IMR-90 (cell line): Measurements from ENCODE around the gene UBASH3A.

Experiments
- CTCF ChIP-seq: conservative IDR thresholded peaks from 2 replicates; pipeline ENCODE4 v1.5.1; 2012; ENCODE audit warnings: mild to moderate bottlenecking, low read depth, low read length, improper control_type of control experiment
- POLR2A ChIP-seq: IDR thresholded peaks from 2 replicates; pipeline ENCODE4 v1.6.1; 2012; ENCODE audit warnings: mild to moderate bottlenecking, low read depth, low read length
- RFX5 ChIP-seq: IDR thresholded peaks from 2 replicates; pipeline ENCODE4 v1.8.0; 2012; ENCODE audit warnings: low read depth, mild to moderate bottlenecking, low read length, moderate library complexity

GRCh38 chr21:42492201-42492600 lies 88.5 kb downstream of the UBASH3A start:
- no peak for TF ChIP-seq RFX5
- TF ChIP-seq CTCF, result no peak
- TF ChIP-seq POLR2A, result no peak
